Esophagus squamous epithelium (tissue), 4 donors: ENCODE results near the gene NAA10.

Experiments used
- POLR2A ChIP-seq, 4 donors: fragments of 450-650 bp; IDR thresholded peaks; one replicate each; pipeline ENCODE4 v1.6.1; 2017; ENCODE audit warnings: antibody characterized with exemption in 4 of 4, mild to moderate bottlenecking in 4 of 4, moderate library complexity in 3 of 4
- TF ChIP-seq, protein P1 (sequence below), 6 experiments: fragments of 450-650 bp in 4 of 6; fragments of 200-600 bp in 2 of 6; sonication (generic) in 2 of 6; IDR thresholded peaks; one replicate each; pipeline ENCODE4 v1.5.1; 2016 to 2019; ENCODE audit warnings: antibody characterized with exemption in 6 of 6, mild to moderate bottlenecking in 4 of 6, moderate library complexity in 4 of 6

DNA sequence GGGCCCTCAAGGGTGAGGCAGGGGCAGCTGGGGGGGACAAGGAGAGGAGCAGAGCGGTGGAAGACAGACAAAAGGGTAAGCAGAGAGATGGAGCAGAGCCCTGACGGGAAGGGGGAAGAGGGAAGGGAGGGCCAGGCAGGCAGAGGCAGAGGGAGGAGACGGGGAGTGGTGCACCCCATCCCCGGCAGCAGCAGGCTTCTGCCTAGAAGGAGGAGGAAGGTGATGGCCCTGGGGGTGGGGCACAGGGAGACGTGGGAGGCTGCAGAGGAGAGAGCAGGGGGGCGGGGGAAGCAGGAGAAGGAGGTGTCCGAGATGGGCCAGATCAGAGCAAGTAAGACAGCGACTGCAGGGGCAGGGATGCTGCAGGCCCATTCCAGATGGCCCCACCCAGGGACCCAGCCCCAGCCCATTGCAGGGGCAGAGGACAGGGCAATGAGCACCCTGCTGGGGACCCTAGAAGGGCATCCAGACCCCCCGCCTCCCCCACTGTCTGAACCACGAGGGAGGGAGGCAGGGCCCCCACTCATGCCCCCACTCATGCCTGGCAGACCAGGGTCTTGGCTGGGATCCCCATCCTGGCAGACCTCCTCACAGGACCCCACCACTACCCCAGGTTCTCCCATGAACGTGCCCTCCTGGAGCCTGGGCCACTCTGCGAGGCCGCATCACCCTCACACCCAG, 51.5 kb downstream of the NAA10 start:
- TF ChIP-seq, protein P1, sequence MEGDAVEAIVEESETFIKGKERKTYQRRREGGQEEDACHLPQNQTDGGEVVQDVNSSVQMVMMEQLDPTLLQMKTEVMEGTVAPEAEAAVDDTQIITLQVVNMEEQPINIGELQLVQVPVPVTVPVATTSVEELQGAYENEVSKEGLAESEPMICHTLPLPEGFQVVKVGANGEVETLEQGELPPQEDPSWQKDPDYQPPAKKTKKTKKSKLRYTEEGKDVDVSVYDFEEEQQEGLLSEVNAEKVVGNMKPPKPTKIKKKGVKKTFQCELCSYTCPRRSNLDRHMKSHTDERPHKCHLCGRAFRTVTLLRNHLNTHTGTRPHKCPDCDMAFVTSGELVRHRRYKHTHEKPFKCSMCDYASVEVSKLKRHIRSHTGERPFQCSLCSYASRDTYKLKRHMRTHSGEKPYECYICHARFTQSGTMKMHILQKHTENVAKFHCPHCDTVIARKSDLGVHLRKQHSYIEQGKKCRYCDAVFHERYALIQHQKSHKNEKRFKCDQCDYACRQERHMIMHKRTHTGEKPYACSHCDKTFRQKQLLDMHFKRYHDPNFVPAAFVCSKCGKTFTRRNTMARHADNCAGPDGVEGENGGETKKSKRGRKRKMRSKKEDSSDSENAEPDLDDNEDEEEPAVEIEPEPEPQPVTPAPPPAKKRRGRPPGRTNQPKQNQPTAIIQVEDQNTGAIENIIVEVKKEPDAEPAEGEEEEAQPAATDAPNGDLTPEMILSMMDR (IDR thresholded peaks at IDR 0.05) = no peak
- TF ChIP-seq POLR2A (IDR thresholded peaks at IDR 0.05) = no peak
